ENCODE measurements around the gene NREP. TPM values are rescaled to one million over a fixed set of nuclear protein-coding genes. Genes with fewer than 3 reads are reported as not detected.
"Not testable (repeated sequence)": the region's sequence is repeated elsewhere in the genome, so short reads cannot be mapped to it uniquely, and the experiment has no call there.

The NREP gene
- total RNA-seq, 2 experiments from 2014 or later = 21.7 to 22.6 TPM

DNA sequence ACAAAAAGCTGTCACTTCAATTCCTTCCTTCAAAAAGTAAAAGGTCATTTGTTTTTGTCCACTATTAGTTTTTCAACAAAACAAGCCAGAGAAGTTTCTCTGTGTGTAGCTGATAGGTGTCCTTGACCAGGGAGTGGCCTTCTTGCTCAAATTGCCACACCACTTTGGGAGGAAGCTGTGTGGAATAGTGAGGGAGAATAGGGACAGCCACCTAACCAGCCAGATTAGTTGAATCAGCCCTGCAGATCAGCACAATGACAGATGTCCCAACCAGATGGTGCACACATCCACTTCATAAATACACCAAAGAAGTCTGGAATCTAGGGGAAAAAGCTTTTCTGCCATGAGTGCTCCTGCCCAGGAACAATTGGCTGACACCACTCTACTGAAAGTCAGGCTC lies 37.2 kb downstream of the NREP start:
- ATAC-seq (no peak), DNase-seq (no peak)
- intact Hi-C loops (cut with micrococcal nuclease) = no loop called here
- no peak for TF ChIP-seq CTCF (IDR thresholded peaks at IDR 0.05)
- H3K27ac Mint-ChIP-seq = no peak overlapping the region
- no peaks in the 10 kb centered on the region for H3K9me3 Mint-ChIP-seq
- H3K4me1 Mint-ChIP-seq (ENCODE audit: low read depth) = no peaks in the 10 kb centered on the region
- POLR2A ChIA-PET = no interaction called here
- H3K27me3 Mint-ChIP-seq = no peaks in the 10 kb centered on the region
- no peaks in the 10 kb centered on the region for H3K36me3 Mint-ChIP-seq (ENCODE audit: low read depth)
- CTCF ChIA-PET = interaction anchor here (0.6 kb wide), 1 partner anchor 101 kb away, joined by 3 read pairs; no protein-coding TSS in a partner anchor
- H3K4me3 Mint-ChIP-seq = no peak overlapping the region

DNA sequence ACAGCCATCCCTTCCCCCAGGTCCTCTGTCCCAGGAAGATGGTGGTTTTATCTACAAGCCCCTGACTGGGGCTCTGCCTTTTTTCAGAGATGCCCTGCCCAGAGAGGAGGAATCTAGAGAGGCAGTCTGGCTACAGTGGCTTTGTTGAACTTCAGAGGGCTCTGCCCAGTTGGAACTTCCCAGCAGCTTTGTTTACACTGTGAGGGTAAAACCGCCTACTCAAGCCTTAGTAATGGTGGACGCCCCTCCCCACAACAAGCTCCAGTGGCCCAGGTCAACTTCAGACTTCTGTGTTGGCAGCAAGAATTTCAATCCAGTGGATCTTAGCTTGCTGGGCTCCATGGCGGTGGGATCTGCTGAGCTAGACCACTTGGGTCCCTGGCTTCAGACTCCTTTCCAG lies 40.2 kb downstream of the NREP start:
- H3K4me1 Mint-ChIP-seq (ENCODE audit: low read depth); H3K36me3 Mint-ChIP-seq (ENCODE audit: low read depth); H3K4me3 Mint-ChIP-seq; intact Hi-C loops (cut with micrococcal nuclease); H3K27ac Mint-ChIP-seq; H3K27me3 Mint-ChIP-seq; DNase-seq; ATAC-seq: not testable (repeated sequence)
- CTCF ChIA-PET = interaction anchor here (0.8 kb wide), 1 partner anchor 10 kb away, joined by 3 read pairs; no protein-coding TSS in a partner anchor
- peaks cover 14% of the 10 kb centered on the region for H3K9me3 Mint-ChIP-seq
- POLR2A ChIA-PET = interaction anchor here (0.7 kb wide), 1 partner anchor 31 kb away, joined by 3 read pairs; no protein-coding TSS in a partner anchor

DNA sequence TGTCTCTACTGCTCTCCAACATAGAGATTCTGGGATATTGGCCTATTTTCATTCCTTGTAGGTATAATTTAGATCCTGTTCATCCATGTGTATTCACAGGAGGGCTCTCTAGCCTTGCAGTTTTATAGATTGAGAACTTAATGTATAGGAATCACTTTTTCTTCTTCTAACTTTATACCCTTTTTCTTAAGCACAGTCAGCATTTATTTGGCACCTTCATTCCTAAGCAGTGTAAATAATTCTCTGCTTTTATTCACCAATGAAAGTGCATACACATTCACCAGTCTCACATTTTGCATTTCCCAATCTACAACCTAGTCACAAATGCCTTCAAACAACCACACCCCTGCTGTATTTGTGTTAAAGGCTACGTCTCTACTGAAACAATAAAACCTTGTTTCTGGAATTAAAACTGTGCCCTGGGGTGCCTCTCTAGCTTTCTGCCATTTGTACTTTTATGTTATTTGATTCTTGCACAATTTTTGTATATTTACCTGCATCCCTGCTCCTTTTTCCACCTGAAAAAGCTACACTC lies 49.3 kb downstream of the NREP start:
- Mint-ChIP-seq H3K27ac (no peak overlapping the region), H3K4me3 (no peak overlapping the region), H3K9me3 (peaks cover 9% of the 10 kb centered on the region), H3K27me3 (no peaks in the 10 kb centered on the region), H3K4me1 (ENCODE audit: low read depth) (peaks cover 10% of the 10 kb centered on the region), H3K36me3 (ENCODE audit: low read depth) (peaks cover 2% of the 10 kb centered on the region)
- intact Hi-C loops (cut with micrococcal nuclease) = no loop called here
- ChIA-PET POLR2A (no interaction called here), CTCF (no interaction called here)
- DNase-seq = no peak
- TF ChIP-seq CTCF (IDR thresholded peaks at IDR 0.05) = no peak
- no peak for ATAC-seq

GRCh38 chr5:111706345-111706744 lies 50.6 kb downstream of the NREP start:
- no peak for ATAC-seq
- CTCF ChIA-PET = interaction anchor here (1.2 kb wide), 1 partner anchor 10 kb away, joined by 3 read pairs; no protein-coding TSS in a partner anchor

GRCh38 chr5:111704452-111705085 lies 52.4 kb downstream of the NREP start:
- Mint-ChIP-seq H3K27ac (no peak overlapping the region), H3K9me3 (no peaks in the 10 kb centered on the region), H3K4me1 (ENCODE audit: low read depth) (peaks cover 10% of the 10 kb centered on the region), H3K4me3 (no peak overlapping the region), H3K27me3 (no peaks in the 10 kb centered on the region), H3K36me3 (ENCODE audit: low read depth) (no peaks in the 10 kb centered on the region)
- TF ChIP-seq CTCF (IDR thresholded peaks at IDR 0.05) = no peak
- DNase-seq = no peak
- ChIA-PET POLR2A (interaction anchor here (0.9 kb wide), 1 partner anchor 18 kb away, joined by 3 read pairs; no protein-coding TSS in a partner anchor), CTCF (no interaction called here)
- intact Hi-C loops (cut with micrococcal nuclease) = no loop called here
- ATAC-seq = no peak

More at GRCh38 chr5:111706345-111706744, 50.6 kb downstream of the NREP start:
- peaks cover 10% of the 10 kb centered on the region for H3K4me1 Mint-ChIP-seq (ENCODE audit: low read depth)
- H3K27ac Mint-ChIP-seq = no peak overlapping the region
- POLR2A ChIA-PET = interaction anchor here (0.6 kb wide), 1 partner anchor 69 kb away, joined by 3 read pairs; no protein-coding TSS in a partner anchor
- TF ChIP-seq CTCF (IDR thresholded peaks at IDR 0.05) = no peak
- H3K4me3 Mint-ChIP-seq = no peak overlapping the region
- H3K27me3 Mint-ChIP-seq = no peaks in the 10 kb centered on the region
- H3K36me3 Mint-ChIP-seq (ENCODE audit: low read depth) = no peaks in the 10 kb centered on the region
- DNase-seq = no peak
- H3K9me3 Mint-ChIP-seq = no peaks in the 10 kb centered on the region
- intact Hi-C loops (cut with micrococcal nuclease) = no loop called here

Measured in activated CD8-positive, alpha-beta T cell treated with anti-CD3 and anti-CD28 coated beads for 36 hours (primary cell).